ENCODE results near the gene N4BP2L2. TPM values are rescaled to one million over a fixed set of nuclear protein-coding genes. Genes with fewer than 3 reads are reported as not detected.

Gene N4BP2L2
- total RNA-seq, 1 experiment from 2014 or later = 138 TPM

DNA sequence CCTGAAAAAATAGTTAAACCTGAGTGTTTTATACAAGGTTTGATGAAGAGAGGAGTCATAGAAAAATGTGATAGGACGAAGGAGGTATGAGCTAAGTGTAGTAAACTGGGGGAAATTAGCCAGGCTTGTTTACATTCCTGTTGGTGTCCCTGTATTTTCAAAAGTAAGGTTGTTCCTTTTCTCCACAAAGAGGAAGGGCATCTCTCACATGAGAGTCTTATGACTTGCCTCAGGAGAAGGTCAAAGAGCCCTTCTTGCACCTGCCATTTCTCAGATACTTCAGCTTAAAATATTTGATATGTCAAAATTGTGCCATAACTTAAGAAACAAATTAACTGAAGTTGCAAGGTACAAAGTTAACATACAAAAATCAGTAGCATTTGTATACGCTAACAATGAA is 3.6 kb upstream of the N4BP2L2 start:
- no peak for DNase-seq
- Histone ChIP-seq H3K9me3 (ENCODE audit: low read length) (no peaks in the 10 kb centered on the region), H3K79me2 (ENCODE audit: low read length) (peaks cover 14% of the 10 kb centered on the region), H3K27me3 (ENCODE audit: low read length) (no peaks in the 10 kb centered on the region), H3K9me2 (replicated peaks; ENCODE audit: insufficient read depth, low read length) (no peaks in the 10 kb centered on the region), H4K20me1 (ENCODE audit: insufficient read depth, low read depth, low read length) (no peaks in the 10 kb centered on the region), H3K36me3 (ENCODE audit: insufficient read depth, low read length) (no peaks in the 10 kb centered on the region), H2AFZ (ENCODE audit: low read length) (no peak overlapping the region), H3K27ac (ENCODE audit: low read length) (no peak overlapping the region), H3K4me1 (ENCODE audit: low read length) (peaks cover 21% of the 10 kb centered on the region), H3K4me2 (ENCODE audit: low read depth, low read length, poor library complexity, severe bottlenecking) (no peak overlapping the region), H3K9ac (ENCODE audit: low read length) (no peak overlapping the region), H3K4me3 (ENCODE audit: low read length) (no peak overlapping the region)

DNA sequence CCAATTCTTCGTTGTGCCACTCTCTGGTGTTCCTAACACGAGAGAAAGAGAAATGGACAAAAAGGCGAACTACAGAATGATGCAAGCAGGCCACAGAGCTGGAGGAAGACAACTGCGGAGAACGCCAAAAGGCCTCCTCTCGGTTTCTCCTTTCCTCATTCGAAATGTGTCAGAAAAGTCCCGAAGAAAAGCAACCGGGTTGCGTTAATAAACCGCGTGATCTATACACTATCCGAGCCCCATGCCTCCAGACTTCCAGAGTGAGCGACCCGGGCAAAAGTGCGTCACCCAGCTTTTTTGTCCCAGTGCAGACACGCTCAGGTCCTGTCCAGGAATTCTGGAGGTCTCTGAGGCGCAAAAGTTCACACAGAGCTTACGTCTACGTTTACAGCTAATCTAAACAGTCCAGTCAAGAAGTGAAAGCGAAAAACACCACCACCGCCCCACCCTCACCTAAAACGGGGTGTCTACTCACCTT is 413 bp downstream of the N4BP2L2 start:
- peak overlapping the region; percentile 47 for H2AFZ ChIP-seq (ENCODE audit: low read length)
- peaks cover 32% of the 10 kb centered on the region for H3K36me3 ChIP-seq (ENCODE audit: insufficient read depth, low read length)
- DNase-seq = peak; percentile 49
- H3K9ac ChIP-seq (ENCODE audit: low read length) = peak overlapping the region; percentile 94
- peak overlapping the region; percentile 92 for H3K4me3 ChIP-seq (ENCODE audit: low read length)
- peaks cover 53% of the 10 kb centered on the region for H3K79me2 ChIP-seq (ENCODE audit: low read length)
- no peaks in the 10 kb centered on the region for H3K9me3 ChIP-seq (ENCODE audit: low read length)
- peak overlapping the region; percentile 94 for H3K4me2 ChIP-seq (ENCODE audit: low read depth, low read length, poor library complexity, severe bottlenecking)
- H4K20me1 ChIP-seq (ENCODE audit: insufficient read depth, low read depth, low read length) = no peaks in the 10 kb centered on the region
- peak overlapping the region; percentile 72 for H3K27ac ChIP-seq (ENCODE audit: low read length)
- no peaks in the 10 kb centered on the region; the same call in 1 of the 2 replicates for H3K9me2 ChIP-seq (replicated peaks; ENCODE audit: insufficient read depth, low read length)
- H3K27me3 ChIP-seq (ENCODE audit: low read length) = no peaks in the 10 kb centered on the region
- peaks cover 27% of the 10 kb centered on the region for H3K4me1 ChIP-seq (ENCODE audit: low read length)

DNA sequence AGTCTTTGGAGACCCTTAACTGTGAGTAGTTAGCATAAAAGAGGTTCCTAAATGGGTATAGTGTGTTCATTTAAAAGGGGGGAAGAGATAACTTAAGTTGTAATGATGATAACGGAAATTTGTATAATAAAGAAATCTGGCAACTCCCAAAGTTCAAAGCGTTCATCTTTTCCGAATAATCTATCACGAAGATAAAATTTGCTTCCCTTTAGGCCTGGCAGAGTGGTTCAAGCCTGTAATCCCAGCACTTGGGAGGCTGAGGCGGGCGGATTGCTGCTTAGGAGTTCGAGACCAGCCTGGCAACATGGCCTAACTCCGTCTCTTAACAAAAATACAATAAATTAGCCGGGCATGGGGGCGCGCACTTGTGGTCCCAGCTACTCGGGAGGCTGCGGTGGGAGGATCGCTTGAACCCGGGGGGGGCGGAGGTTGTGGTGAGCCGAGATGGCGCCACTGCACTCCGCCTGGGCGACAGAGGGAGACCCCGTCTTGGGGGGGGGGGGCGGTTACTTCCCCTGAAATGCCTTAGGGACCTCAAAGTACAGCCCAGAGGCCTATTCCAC is 934 bp downstream of the N4BP2L2 start:
- Histone ChIP-seq H3K9me2 (replicated peaks; ENCODE audit: insufficient read depth, low read length) (no peaks in the 10 kb centered on the region; the same call in 1 of the 2 replicates), H3K79me2 (ENCODE audit: low read length) (peaks cover 58% of the 10 kb centered on the region), H3K9ac (ENCODE audit: low read length) (peak overlapping the region; percentile 94), H3K27ac (ENCODE audit: low read length) (peak overlapping the region; percentile 72), H2AFZ (ENCODE audit: low read length) (peak overlapping the region; percentile 47; the same call in 1 of the 2 replicates), H3K4me3 (ENCODE audit: low read length) (peak overlapping the region; percentile 92), H3K4me2 (ENCODE audit: low read depth, low read length, poor library complexity, severe bottlenecking) (peak overlapping the region; percentile 94), H4K20me1 (ENCODE audit: insufficient read depth, low read depth, low read length) (no peaks in the 10 kb centered on the region), H3K9me3 (ENCODE audit: low read length) (no peaks in the 10 kb centered on the region), H3K36me3 (ENCODE audit: insufficient read depth, low read length) (peaks cover 36% of the 10 kb centered on the region), H3K4me1 (ENCODE audit: low read length) (peaks cover 27% of the 10 kb centered on the region), H3K27me3 (ENCODE audit: low read length) (no peaks in the 10 kb centered on the region)
- no peak for DNase-seq

DNA sequence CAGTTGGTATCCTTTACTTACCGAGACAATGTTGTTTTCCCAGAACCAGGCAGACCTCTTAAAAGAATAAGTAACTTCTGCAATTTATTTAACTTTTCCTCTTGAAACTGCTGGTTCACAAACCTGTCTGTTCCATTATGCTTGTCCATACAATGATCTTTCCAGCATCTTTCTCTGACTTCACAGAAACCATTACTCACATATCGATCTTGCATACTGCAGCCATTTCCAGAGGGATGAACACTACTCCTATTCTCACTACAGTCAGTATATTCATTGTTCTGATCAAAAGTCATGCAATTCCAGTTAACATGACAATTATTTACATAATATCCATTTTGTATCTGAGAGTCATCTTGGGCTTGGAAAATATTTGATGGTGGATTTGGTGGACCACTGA is 2.8 kb downstream of the N4BP2L2 start:
- no peak overlapping the region for H3K9ac ChIP-seq (ENCODE audit: low read length)
- peaks cover 74% of the 10 kb centered on the region for H3K79me2 ChIP-seq (ENCODE audit: low read length)
- H3K27me3 ChIP-seq (ENCODE audit: low read length) = no peaks in the 10 kb centered on the region
- H3K9me2 ChIP-seq (replicated peaks; ENCODE audit: insufficient read depth, low read length) = no peaks in the 10 kb centered on the region; the same call in 1 of the 2 replicates
- no peaks in the 10 kb centered on the region for H3K9me3 ChIP-seq (ENCODE audit: low read length)
- H3K36me3 ChIP-seq (ENCODE audit: insufficient read depth, low read length) = peaks cover 36% of the 10 kb centered on the region
- no peak overlapping the region for H3K4me2 ChIP-seq (ENCODE audit: low read depth, low read length, poor library complexity, severe bottlenecking)
- no peak overlapping the region for H3K4me3 ChIP-seq (ENCODE audit: low read length)
- peaks cover 41% of the 10 kb centered on the region for H3K4me1 ChIP-seq (ENCODE audit: low read length)
- no peak overlapping the region for H3K27ac ChIP-seq (ENCODE audit: low read length)
- no peak overlapping the region for H2AFZ ChIP-seq (ENCODE audit: low read length)
- H4K20me1 ChIP-seq (ENCODE audit: insufficient read depth, low read depth, low read length) = no peaks in the 10 kb centered on the region; the same call in 1 of the 2 replicates
- DNase-seq = no peak

DNA sequence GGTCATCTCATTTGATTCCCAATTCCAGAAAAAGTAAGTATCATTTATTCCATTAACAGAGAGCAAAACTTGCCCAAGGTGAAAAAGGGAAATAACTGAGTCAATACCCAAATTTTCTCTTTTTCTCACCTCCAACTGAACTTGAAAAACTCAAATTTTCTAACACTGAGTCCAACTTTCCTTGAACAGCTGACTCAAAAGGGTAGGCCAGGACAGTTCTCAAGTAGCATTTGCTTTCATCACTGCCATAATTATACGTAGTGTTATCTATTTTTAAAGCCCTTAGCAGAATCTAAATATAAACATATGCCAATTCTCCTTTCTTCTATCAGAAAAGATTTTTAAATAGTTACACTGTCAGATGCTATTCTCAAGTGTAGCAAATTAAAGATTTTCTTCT is 3.5 kb downstream of the N4BP2L2 start:
- Histone ChIP-seq H3K9me2 (replicated peaks; ENCODE audit: insufficient read depth, low read length) (no peaks in the 10 kb centered on the region; the same call in 1 of the 2 replicates), H3K27me3 (ENCODE audit: low read length) (no peaks in the 10 kb centered on the region), H3K4me1 (ENCODE audit: low read length) (peaks cover 44% of the 10 kb centered on the region), H3K27ac (ENCODE audit: low read length) (no peak overlapping the region), H2AFZ (ENCODE audit: low read length) (no peak overlapping the region), H4K20me1 (ENCODE audit: insufficient read depth, low read depth, low read length) (no peaks in the 10 kb centered on the region; the same call in 1 of the 2 replicates), H3K9ac (ENCODE audit: low read length) (no peak overlapping the region), H3K9me3 (ENCODE audit: low read length) (no peaks in the 10 kb centered on the region), H3K4me3 (ENCODE audit: low read length) (no peak overlapping the region), H3K36me3 (ENCODE audit: insufficient read depth, low read length) (peaks cover 36% of the 10 kb centered on the region), H3K4me2 (ENCODE audit: low read depth, low read length, poor library complexity, severe bottlenecking) (peak overlapping the region; percentile 6), H3K79me2 (ENCODE audit: low read length) (peaks cover 81% of the 10 kb centered on the region)
- DNase-seq = no peak

DNA sequence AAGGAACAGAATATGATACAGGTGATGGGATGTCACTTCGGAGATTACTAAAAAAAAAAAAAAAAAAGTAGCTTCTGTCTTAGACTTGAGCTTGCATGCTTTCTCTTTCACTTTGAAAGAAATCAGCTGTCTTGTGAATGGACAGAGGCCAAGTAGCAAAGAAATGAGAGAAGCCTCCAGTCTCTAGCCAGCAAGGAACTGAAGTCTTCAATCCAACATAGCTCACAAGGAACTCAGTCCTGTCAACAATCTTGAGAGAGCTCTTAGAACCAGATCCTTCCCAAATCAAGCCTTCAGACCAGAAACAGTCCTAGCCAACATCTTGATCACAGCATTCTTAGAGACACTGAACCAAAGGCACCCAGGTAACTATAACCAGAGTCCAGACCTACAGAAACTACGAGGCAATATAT is 7.7 kb downstream of the N4BP2L2 start:
- no peaks in the 10 kb centered on the region for H3K9me2 ChIP-seq (replicated peaks; ENCODE audit: insufficient read depth, low read length)
- H3K4me1 ChIP-seq (ENCODE audit: low read length) = peaks cover 24% of the 10 kb centered on the region
- H4K20me1 ChIP-seq (ENCODE audit: insufficient read depth, low read depth, low read length) = no peaks in the 10 kb centered on the region; the same call in 1 of the 2 replicates
- no peak overlapping the region for H3K4me3 ChIP-seq (ENCODE audit: low read length)
- no peak for DNase-seq
- no peaks in the 10 kb centered on the region for H3K9me3 ChIP-seq (ENCODE audit: low read length)
- H3K4me2 ChIP-seq (ENCODE audit: low read depth, low read length, poor library complexity, severe bottlenecking) = peak overlapping the region; percentile 10
- H2AFZ ChIP-seq (ENCODE audit: low read length) = no peak overlapping the region
- no peaks in the 10 kb centered on the region for H3K27me3 ChIP-seq (ENCODE audit: low read length)
- H3K27ac ChIP-seq (ENCODE audit: low read length) = no peak overlapping the region
- peaks cover 57% of the 10 kb centered on the region for H3K36me3 ChIP-seq (ENCODE audit: insufficient read depth, low read length)
- H3K9ac ChIP-seq (ENCODE audit: low read length) = no peak overlapping the region
- H3K79me2 ChIP-seq (ENCODE audit: low read length) = peaks cover 93% of the 10 kb centered on the region

DNA sequence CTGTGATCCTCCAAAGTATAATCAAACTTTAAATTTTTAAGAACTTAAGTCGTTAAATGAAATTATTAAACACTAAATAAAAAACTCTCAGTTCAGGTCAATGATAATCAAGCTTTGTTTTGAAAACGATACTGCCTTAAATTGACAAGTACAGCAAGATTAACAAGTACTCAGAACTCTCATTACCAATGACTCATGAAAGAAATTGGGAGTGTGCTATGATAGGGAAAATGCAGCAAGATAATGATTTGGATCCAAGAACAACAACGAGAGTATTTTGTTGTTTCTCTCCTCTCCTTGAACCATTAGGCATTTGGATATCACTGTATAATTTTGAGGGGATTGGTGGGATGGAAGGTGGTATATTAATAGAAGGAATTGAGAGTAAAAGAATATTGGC is 10.2 kb downstream of the N4BP2L2 start:
- Histone ChIP-seq H3K4me1 (ENCODE audit: low read length) (peaks cover 17% of the 10 kb centered on the region), H3K27me3 (ENCODE audit: low read length) (no peaks in the 10 kb centered on the region), H3K27ac (ENCODE audit: low read length) (no peak overlapping the region), H3K4me3 (ENCODE audit: low read length) (no peak overlapping the region), H3K79me2 (ENCODE audit: low read length) (peaks cover 92% of the 10 kb centered on the region), H3K9me2 (replicated peaks; ENCODE audit: insufficient read depth, low read length) (no peaks in the 10 kb centered on the region), H3K4me2 (ENCODE audit: low read depth, low read length, poor library complexity, severe bottlenecking) (no peak overlapping the region), H3K9ac (ENCODE audit: low read length) (no peak overlapping the region), H2AFZ (ENCODE audit: low read length) (no peak overlapping the region), H4K20me1 (ENCODE audit: insufficient read depth, low read depth, low read length) (no peaks in the 10 kb centered on the region; the same call in 1 of the 2 replicates), H3K36me3 (ENCODE audit: insufficient read depth, low read length) (peaks cover 52% of the 10 kb centered on the region), H3K9me3 (ENCODE audit: low read length) (no peaks in the 10 kb centered on the region)
- no peak for DNase-seq

DNA sequence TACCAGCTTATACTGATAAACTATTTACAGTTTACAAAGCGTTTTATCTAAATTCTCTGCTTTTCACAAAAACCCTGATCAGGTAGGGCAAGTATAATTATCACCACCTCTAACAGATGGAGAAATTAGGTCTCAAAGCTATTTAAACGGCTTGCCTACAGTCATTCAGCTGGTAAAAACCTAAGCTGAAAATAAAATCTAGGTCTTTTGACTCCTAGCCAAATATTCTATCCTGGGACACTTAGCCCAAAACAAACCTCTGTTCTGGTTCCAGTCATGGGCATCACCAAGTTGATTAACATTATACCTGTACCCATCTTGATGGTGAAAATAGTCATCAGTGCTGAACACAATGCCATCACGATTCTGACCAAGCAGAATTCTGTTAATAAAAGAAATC is 11.4 kb downstream of the N4BP2L2 start:
- no peaks in the 10 kb centered on the region; the same call in 1 of the 2 replicates for H4K20me1 ChIP-seq (ENCODE audit: insufficient read depth, low read depth, low read length)

More for the DNA sequence above, 11.4 kb downstream of the N4BP2L2 start:
- Histone ChIP-seq H3K27me3 (ENCODE audit: low read length) (no peaks in the 10 kb centered on the region), H3K36me3 (ENCODE audit: insufficient read depth, low read length) (peaks cover 48% of the 10 kb centered on the region), H3K4me2 (ENCODE audit: low read depth, low read length, poor library complexity, severe bottlenecking) (no peak overlapping the region), H3K9me3 (ENCODE audit: low read length) (no peaks in the 10 kb centered on the region), H3K79me2 (ENCODE audit: low read length) (peaks cover 94% of the 10 kb centered on the region), H3K4me3 (ENCODE audit: low read length) (no peak overlapping the region), H3K9me2 (replicated peaks; ENCODE audit: insufficient read depth, low read length) (no peaks in the 10 kb centered on the region), H3K27ac (ENCODE audit: low read length) (no peak overlapping the region), H3K4me1 (ENCODE audit: low read length) (peaks cover 16% of the 10 kb centered on the region), H3K9ac (ENCODE audit: low read length) (no peak overlapping the region), H2AFZ (ENCODE audit: low read length) (no peak overlapping the region)
- no peak for DNase-seq

Measured in Karpas-422 (cell line).